Measurements from ENCODE around the gene CLASP1.

Gene CLASP1

GRCh38 chr2:121666042-121666441, 16.8 kb upstream of the CLASP1 start:
- no peak for DNase-seq
- Histone ChIP-seq H3K4me3 (ENCODE audit: low read depth, low read length) (no peak overlapping the region), H3K27me3 (ENCODE audit: insufficient read depth, low read depth, severe bottlenecking) (no peaks in the 10 kb centered on the region), H3K36me3 (no peaks in the 10 kb centered on the region), H3K9me3 (ENCODE audit: severe bottlenecking) (no peaks in the 10 kb centered on the region), H3K27ac (no peak overlapping the region)
- TF ChIP-seq CTCF (IDR thresholded peaks at IDR 0.05; ENCODE audit: low read depth, low read length): no peak

- Histone ChIP-seq H3K27me3 (ENCODE audit: insufficient read depth, low read depth, severe bottlenecking) (no peaks in the 10 kb centered on the region), H3K36me3 (no peaks in the 10 kb centered on the region), H3K4me3 (ENCODE audit: low read depth, low read length) (no peak overlapping the region), H3K9me3 (ENCODE audit: severe bottlenecking) (no peaks in the 10 kb centered on the region), H3K27ac (no peak overlapping the region)
- DNase-seq: no peak
- no peak for TF ChIP-seq CTCF (IDR thresholded peaks at IDR 0.05; ENCODE audit: low read depth, low read length)
These were observed 16.2 kb upstream of the CLASP1 start for GRCh38 chr2:121665504-121665903.

GRCh38 chr2:121664713-121665112, 15.5 kb upstream of the CLASP1 start:
- no peak for TF ChIP-seq CTCF (IDR thresholded peaks at IDR 0.05; ENCODE audit: low read depth, low read length)
- no peak overlapping the region for H3K27ac ChIP-seq
- no peaks in the 10 kb centered on the region for H3K9me3 ChIP-seq (ENCODE audit: severe bottlenecking)
- H3K27me3 ChIP-seq (ENCODE audit: insufficient read depth, low read depth, severe bottlenecking): no peaks in the 10 kb centered on the region
- no peak overlapping the region for H3K4me3 ChIP-seq (ENCODE audit: low read depth, low read length)
- no peaks in the 10 kb centered on the region for H3K36me3 ChIP-seq
- no peak for DNase-seq

GRCh38 chr2:121664086-121664485, 14.8 kb upstream of the CLASP1 start:
- Histone ChIP-seq H3K27ac (no peak overlapping the region), H3K4me3 (ENCODE audit: low read depth, low read length) (no peak overlapping the region), H3K9me3 (ENCODE audit: severe bottlenecking) (no peaks in the 10 kb centered on the region), H3K36me3 (no peaks in the 10 kb centered on the region; the same call in 1 of the 2 replicates), H3K27me3 (ENCODE audit: insufficient read depth, low read depth, severe bottlenecking) (no peaks in the 10 kb centered on the region)
- no peak for DNase-seq
- no peak for TF ChIP-seq CTCF (IDR thresholded peaks at IDR 0.05; ENCODE audit: low read depth, low read length)

- Histone ChIP-seq H3K9me3 (ENCODE audit: severe bottlenecking) (no peaks in the 10 kb centered on the region), H3K27me3 (ENCODE audit: insufficient read depth, low read depth, severe bottlenecking) (no peaks in the 10 kb centered on the region), H3K27ac (no peak overlapping the region), H3K4me3 (ENCODE audit: low read depth, low read length) (no peak overlapping the region), H3K36me3 (no peaks in the 10 kb centered on the region; the same call in 1 of the 2 replicates)
- DNase-seq: no peak
- TF ChIP-seq CTCF (IDR thresholded peaks at IDR 0.05; ENCODE audit: low read depth, low read length): no peak
These were observed 14.2 kb upstream of the CLASP1 start for GRCh38 chr2:121663434-121663833.

GRCh38 chr2:121662656-121663055, 13.4 kb upstream of the CLASP1 start:
- no peaks in the 10 kb centered on the region; the same call in 1 of the 2 replicates for H3K36me3 ChIP-seq
- H3K27me3 ChIP-seq (ENCODE audit: insufficient read depth, low read depth, severe bottlenecking): no peaks in the 10 kb centered on the region
- H3K27ac ChIP-seq: no peak overlapping the region
- no peak for DNase-seq
- no peak for TF ChIP-seq CTCF (IDR thresholded peaks at IDR 0.05; ENCODE audit: low read depth, low read length)
- H3K9me3 ChIP-seq (ENCODE audit: severe bottlenecking): no peaks in the 10 kb centered on the region
- no peak overlapping the region for H3K4me3 ChIP-seq (ENCODE audit: low read depth, low read length)

Data from WERI-Rb-1 (cell line).